A549 (cell line): ENCODE results near the gene HEATR5B. TPM values are rescaled to one million over a fixed set of nuclear protein-coding genes. Genes with fewer than 3 reads are reported as not detected.

Experiments used
- ATAC-seq, 2 experiments: fragments of 200-7000 bp in 1 of 2; fragments of >200 bp in 1 of 2; cut with Nextera tagmentation in 1 of 2; cut with Tn5 transposase in 1 of 2; 3 replicates each; pipeline versions ENCODE4 v1.8.0 to v1.9.1; 2018 to 2020; ENCODE audit warnings: mild to moderate bottlenecking in 1 of 2, moderate library complexity in 1 of 2
- CTCF ChIA-PET: fragments of 300-600 bp; sonication (Branson Sonifier 250); formaldehyde crosslinking; extraction: SDS; loops from one replicate; lab custom pipeline; 2021; ENCODE audit warnings: antibody characterized with exemption, inconsistent platforms; lab: Yijun Ruan, JAX
- POLR2A ChIA-PET: fragments of 350-600 bp; formaldehyde crosslinking; extraction: SDS; loops from one replicate; lab custom pipeline; 2021; ENCODE audit warnings: antibody characterized with exemption, inconsistent platforms; lab: Yijun Ruan, JAX
- DNase-seq, 2 experiments: peaks; one replicate each; pipeline versions ENCODE4 v3.0.0 to v3.0.0-alpha.2; 2011 to 2016; ENCODE audit warnings: low read depth in 1 of 2, low spot score in 1 of 2
- FAIRE-seq: peaks from 2 replicates; lab custom pipeline; 2011; peaks lifted over from hg19 to GRCh38; lab: Jason Lieb, UNC
- H3K27ac ChIP-seq, 2 experiments: fragments of >200 bp; sonication (Bioruptor Twin); formaldehyde crosslinking; 3 replicates each; pipeline ENCODE4 v1.5.1; 2016 to 2017
- H3K4me1 ChIP-seq: fragments of >200 bp; sonication (Bioruptor Twin); formaldehyde crosslinking; 3 replicates; pipeline ENCODE4 v1.6.1; 2016
- H3K4me2 ChIP-seq: fragments of >200 bp; sonication (Bioruptor Twin); formaldehyde crosslinking; 3 replicates; pipeline ENCODE4 v1.6.1; 2016
- H3K4me3 ChIP-seq: fragments of >200 bp; sonication (Bioruptor Twin); formaldehyde crosslinking; 3 replicates; pipeline ENCODE4 v1.5.1; 2016
- H3K9me3 ChIP-seq: fragments of >200 bp; sonication (Bioruptor Twin); formaldehyde crosslinking; 3 replicates; pipeline ENCODE4 v1.6.1; 2016
- BHLHE40 ChIP-seq: IDR thresholded peaks from 2 replicates; pipeline ENCODE4 v1.6.1; 2012; ENCODE audit warnings: low read depth, low read length, inconsistent platforms
- CEBPB ChIP-seq, 2 experiments: fragments of >200 bp in 1 of 2; sonication (Bioruptor Twin) in 1 of 2; formaldehyde crosslinking in 1 of 2; IDR thresholded peaks; 2 replicates each; pipeline ENCODE4 v1.6.1; 2012 to 2016
- CHD2 ChIP-seq: fragments of 150-350 bp; IDR thresholded peaks from 2 replicates; pipeline ENCODE4 v1.6.1; 2014; ENCODE audit warnings: low read length; ENCODE audit not compliant: partially characterized antibody
- CHD4 ChIP-seq: fragments of 200-600 bp; sonication (generic); IDR thresholded peaks from 2 replicates; pipeline ENCODE4 v1.6.1; 2016; ENCODE audit warnings: antibody characterized with exemption, mild to moderate bottlenecking, borderline replicate concordance
- E2F6 ChIP-seq: IDR thresholded peaks from 2 replicates; pipeline ENCODE4 v1.6.1; 2012; ENCODE audit warnings: low read depth, borderline replicate concordance
- EP300 ChIP-seq, 2 experiments: fragments of >200 bp; sonication (Bioruptor Twin); formaldehyde crosslinking; IDR thresholded peaks; 2 replicates in 1 of 2; 3 replicates in 1 of 2; pipeline ENCODE4 v1.6.1; 2016 to 2017
- FOSB ChIP-seq: fragments of 250-450 bp; sonication (Bioruptor Pico); IDR thresholded peaks from 2 replicates; pipeline ENCODE4 v1.5.0; 2020; ENCODE audit warnings: mild to moderate bottlenecking, moderate library complexity
- FOXS1 ChIP-seq: fragments of 250-450 bp; sonication (Bioruptor Pico); IDR thresholded peaks from 2 replicates; pipeline ENCODE4 v1.5.0; 2020; ENCODE audit warnings: mild to moderate bottlenecking, moderate library complexity
- GATA3 ChIP-seq: IDR thresholded peaks from 2 replicates; pipeline ENCODE4 v1.6.1; 2012; ENCODE audit warnings: borderline replicate concordance
- HOXB13 ChIP-seq: fragments of 250-450 bp; sonication (Bioruptor Pico); IDR thresholded peaks from 2 replicates; pipeline ENCODE4 v1.5.0; 2020; ENCODE audit warnings: low read depth, mild to moderate bottlenecking, moderate library complexity
- JUN ChIP-seq, 2 experiments: fragments of >200 bp; sonication (Bioruptor Twin); formaldehyde crosslinking; IDR thresholded peaks; 2 replicates in 1 of 2; 3 replicates in 1 of 2; pipeline ENCODE4 v1.6.1; 2016 to 2017
- JUNB ChIP-seq: fragments of >200 bp; sonication (Bioruptor Twin); formaldehyde crosslinking; IDR thresholded peaks from 2 replicates; pipeline ENCODE4 v1.6.1; 2016
- KDM5A ChIP-seq: fragments of 200-600 bp; sonication (generic); IDR thresholded peaks from 2 replicates; pipeline ENCODE4 v1.6.1; 2016; ENCODE audit warnings: antibody characterized with exemption, mild to moderate bottlenecking
- MAFK ChIP-seq: fragments of 450-650 bp; IDR thresholded peaks from 2 replicates; pipeline ENCODE4 v1.6.1; 2014; ENCODE audit not compliant: partially characterized antibody
- RAD21 ChIP-seq, 2 experiments: fragments of >200 bp in 1 of 2; sonication (Bioruptor Twin) in 1 of 2; formaldehyde crosslinking in 1 of 2; IDR thresholded peaks in 1 of 2; conservative IDR thresholded peaks in 1 of 2; 2 replicates in 1 of 2; 3 replicates in 1 of 2; pipeline ENCODE4 v1.6.1; 2012 to 2018; ENCODE audit warnings: inconsistent platforms in 1 of 2
- RARB ChIP-seq: fragments of 250-450 bp; sonication (Bioruptor Pico); IDR thresholded peaks from 2 replicates; pipeline ENCODE4 v1.8.0; 2021; ENCODE audit warnings: mild to moderate bottlenecking, moderate library complexity
- RNF2 ChIP-seq: fragments of 200-600 bp; sonication (generic); IDR thresholded peaks from 2 replicates; pipeline ENCODE4 v1.6.1; 2016; ENCODE audit warnings: low read depth, mild to moderate bottlenecking, antibody characterized with exemption, moderate library complexity, borderline replicate concordance
- SMC3 ChIP-seq: fragments of >200 bp; sonication (Bioruptor Twin); formaldehyde crosslinking; IDR thresholded peaks from 3 replicates; pipeline ENCODE4 v1.6.1; 2018; ENCODE audit warnings: inconsistent platforms
- ZC3H11A ChIP-seq: fragments of 450-650 bp; IDR thresholded peaks from 2 replicates; pipeline ENCODE4 v1.6.1; 2014; ENCODE audit warnings: antibody characterized with exemption, mild to moderate bottlenecking
- ZFP36 ChIP-seq: fragments of 450-650 bp; IDR thresholded peaks from 2 replicates; pipeline ENCODE4 v1.6.1; 2014; ENCODE audit warnings: borderline replicate concordance; ENCODE audit not compliant: partially characterized antibody
- ZNF302 ChIP-seq: fragments of 250-450 bp; sonication (Bioruptor Pico); IDR thresholded peaks from 2 replicates; pipeline ENCODE4 v1.9.0; 2021; ENCODE audit warnings: inconsistent platforms, mild to moderate bottlenecking, moderate library complexity
- ZSCAN20 ChIP-seq: fragments of 250-450 bp; sonication (Bioruptor Pico); IDR thresholded peaks from 2 replicates; pipeline ENCODE4 v1.8.0; 2022; ENCODE audit warnings: mild to moderate bottlenecking, moderate library complexity
- WGBS: methylation state at CpG from one replicate; pipeline ENCODE4 v1.1.6; 2017; ENCODE audit errors: missing lambda C conversion rate; 5-methylcytosine and 5-hydroxymethylcytosine counted together
- polyA plus RNA-seq, 4 experiments: library from polyadenylated mRNA; depleted of rRNA in 3 of 4; stranded (reverse); fragments of >200 nt; fragmentation: RNase III in 1 of 4; extraction: RNeasy Plus Mini Kit Qiagen cat#74134 plus additional on column Dnase treatment in 1 of 4; gene quantifications; 2 replicates in 3 of 4; 3 replicates in 1 of 4; pipeline ENCODE4 v1.2.3, GENCODE V29; 2011 to 2017
- TF ChIP-seq, protein P1 (sequence below): fragments of >200 bp; sonication (Bioruptor Twin); formaldehyde crosslinking; IDR thresholded peaks from 3 replicates; pipeline ENCODE4 v1.5.1; 2016

The HEATR5B gene
- polyA plus RNA-seq, 2 of the 4 experiments (the other 2 are of a cell fraction), result 8.4 to 26.1 TPM

GRCh38 chr2:37039580-37039979, 44.6 kb downstream of the HEATR5B start:
- 88% methylated on average over 3 of the region's 3 CpGs for WGBS
- H3K4me3 ChIP-seq, result no peak overlapping the region
- ChIA-PET CTCF (interaction anchor here (1.0 to 1.1 kb wide), 2 partner anchors 8 to 18 kb away, joined by 3 to 5 read pairs; no protein-coding TSS in a partner anchor), POLR2A (no interaction called here)
- H3K9me3 ChIP-seq, result no peaks in the 10 kb centered on the region
- no peak for ATAC-seq
- TF ChIP-seq MAFK (peak; percentile 78), RARB (CRISPR knock-in tag) (no peak)
- TF ChIP-seq, all 56 proteins: peak for 1
- Histone ChIP-seq H3K27ac (no peak overlapping the region), H3K4me1 (no peaks in the 10 kb centered on the region), H3K4me2 (no peak overlapping the region)
- DNase-seq, result no peak
- no peak for FAIRE-seq

DNA sequence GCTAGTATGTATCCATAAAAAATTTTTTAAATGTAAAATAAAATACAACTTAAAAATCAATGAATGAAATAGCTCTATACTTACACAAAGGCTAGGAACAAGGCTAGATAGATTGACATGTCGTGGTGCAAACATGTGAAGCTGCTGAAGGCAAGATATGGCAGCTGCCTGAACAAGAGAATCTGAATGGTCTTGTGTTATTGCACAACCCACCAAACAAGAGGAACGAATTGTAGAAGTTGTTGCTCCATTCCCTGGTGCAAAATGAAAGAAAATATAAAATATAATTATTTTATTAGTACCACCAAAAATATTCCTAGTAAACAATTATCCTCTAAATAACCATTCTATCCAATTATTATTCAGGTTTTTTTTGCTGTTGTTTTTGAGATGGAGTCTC, 46.4 kb downstream of the HEATR5B start:
- CTCF ChIA-PET, result no interaction called here
- no peak for FAIRE-seq
- no peak overlapping the region for H3K27ac ChIP-seq
- TF ChIP-seq JUN (IDR thresholded peaks at IDR 0.05) (no peak), EP300 (IDR thresholded peaks at IDR 0.05) (no peak), KDM5A (no peak), ZFP36 (no peak), ZNF302 (no peak), SMC3 (no peak), RNF2 (no peak), FOXS1 (no peak), CHD4 (no peak), BHLHE40 (no peak), CHD2 (no peak), GATA3 (no peak), JUNB (no peak), E2F6 (no peak), MAFK (no peak)
- 85% methylated on average over 2 of the region's 2 CpGs for WGBS
- no peaks in the 10 kb centered on the region for H3K4me1 ChIP-seq
- no peak overlapping the region for H3K4me2 ChIP-seq
- POLR2A ChIA-PET, result no interaction called here
- DNase-seq, result no peak
- no peak overlapping the region for H3K4me3 ChIP-seq
- ATAC-seq, result no peak
- H3K9me3 ChIP-seq, result no peaks in the 10 kb centered on the region

- ChIA-PET CTCF (no interaction called here), POLR2A (no interaction called here)
- DNase-seq (no peak), ATAC-seq (no peak), FAIRE-seq (no peak)
- Histone ChIP-seq H3K27ac (no peak overlapping the region), H3K4me2 (no peak overlapping the region), H3K9me3 (no peaks in the 10 kb centered on the region)
- TF ChIP-seq ZSCAN20 (no peak), ZC3H11A (peak; percentile 37; the same call in 1 of the 2 replicates)
- TF ChIP-seq, all 56 proteins: peak for 1
- Histone ChIP-seq H3K4me3 (no peak overlapping the region), H3K4me1 (no peaks in the 10 kb centered on the region)
- WGBS, result 97% methylated on average over 8 of the region's 8 CpGs
Measured at GRCh38 chr2:37029758-37030157, 54.4 kb downstream of the HEATR5B start.

DNA sequence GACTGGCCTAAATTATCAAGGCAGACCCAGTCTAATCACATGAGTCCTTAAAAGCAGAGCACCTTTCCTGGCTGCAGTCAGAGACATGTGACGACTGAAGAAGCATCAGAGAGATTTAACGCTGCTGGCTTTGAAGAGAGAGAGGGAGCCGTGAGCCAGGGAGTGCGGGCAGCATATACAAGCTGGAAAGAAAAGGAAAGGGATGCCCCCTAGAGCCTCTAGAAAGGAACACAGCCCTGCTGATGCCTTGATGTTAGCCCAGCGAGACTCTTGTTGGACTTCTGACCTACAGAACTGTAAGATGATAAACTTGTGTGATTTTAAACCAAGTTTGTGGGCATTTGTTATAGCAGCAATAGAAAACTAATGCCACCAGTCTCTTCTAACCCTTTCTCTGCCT, 58.1 kb downstream of the HEATR5B start:
- CTCF ChIA-PET, result no interaction called here
- FAIRE-seq (peak; percentile 18), ATAC-seq (peak; percentile 87 to 94; a peak in 5 of 6 replicates)

More for the DNA sequence above, 58.1 kb downstream of the HEATR5B start:
- 81% methylated on average over 5 of the region's 5 CpGs for WGBS
- no peak for TF ChIP-seq FOSB (CRISPR knock-in tag)
- TF ChIP-seq, protein P1, sequence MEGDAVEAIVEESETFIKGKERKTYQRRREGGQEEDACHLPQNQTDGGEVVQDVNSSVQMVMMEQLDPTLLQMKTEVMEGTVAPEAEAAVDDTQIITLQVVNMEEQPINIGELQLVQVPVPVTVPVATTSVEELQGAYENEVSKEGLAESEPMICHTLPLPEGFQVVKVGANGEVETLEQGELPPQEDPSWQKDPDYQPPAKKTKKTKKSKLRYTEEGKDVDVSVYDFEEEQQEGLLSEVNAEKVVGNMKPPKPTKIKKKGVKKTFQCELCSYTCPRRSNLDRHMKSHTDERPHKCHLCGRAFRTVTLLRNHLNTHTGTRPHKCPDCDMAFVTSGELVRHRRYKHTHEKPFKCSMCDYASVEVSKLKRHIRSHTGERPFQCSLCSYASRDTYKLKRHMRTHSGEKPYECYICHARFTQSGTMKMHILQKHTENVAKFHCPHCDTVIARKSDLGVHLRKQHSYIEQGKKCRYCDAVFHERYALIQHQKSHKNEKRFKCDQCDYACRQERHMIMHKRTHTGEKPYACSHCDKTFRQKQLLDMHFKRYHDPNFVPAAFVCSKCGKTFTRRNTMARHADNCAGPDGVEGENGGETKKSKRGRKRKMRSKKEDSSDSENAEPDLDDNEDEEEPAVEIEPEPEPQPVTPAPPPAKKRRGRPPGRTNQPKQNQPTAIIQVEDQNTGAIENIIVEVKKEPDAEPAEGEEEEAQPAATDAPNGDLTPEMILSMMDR, result peak; percentile 39
- no peak for TF ChIP-seq CEBPB (IDR thresholded peaks at IDR 0.05)
- TF ChIP-seq RAD21 (conservative IDR thresholded peaks at IDR 0.05 in 1 of 2, IDR thresholded peaks at IDR 0.05 in 1 of 2), result peak; percentile 36 to 61
- TF ChIP-seq HOXB13 (CRISPR knock-in tag), result no peak
- POLR2A ChIA-PET, result no interaction called here
- H3K27ac ChIP-seq, result no peak overlapping the region
- DNase-seq, result peak in 1 of 2 experiments; percentile 48
- H3K4me2 ChIP-seq, result no peak overlapping the region
- H3K4me1 ChIP-seq, result no peaks in the 10 kb centered on the region
- no peak overlapping the region for H3K4me3 ChIP-seq
- H3K9me3 ChIP-seq, result no peaks in the 10 kb centered on the region
